ENCODE measurements around the gene DAP. TPM values are rescaled to one million over a fixed set of nuclear protein-coding genes. Genes with fewer than 3 reads are reported as not detected.

DAP gene
- polyA plus RNA-seq, 2 of the 4 experiments (the other 2 are of a cell fraction) = 24.2 to 54.9 TPM

DNA sequence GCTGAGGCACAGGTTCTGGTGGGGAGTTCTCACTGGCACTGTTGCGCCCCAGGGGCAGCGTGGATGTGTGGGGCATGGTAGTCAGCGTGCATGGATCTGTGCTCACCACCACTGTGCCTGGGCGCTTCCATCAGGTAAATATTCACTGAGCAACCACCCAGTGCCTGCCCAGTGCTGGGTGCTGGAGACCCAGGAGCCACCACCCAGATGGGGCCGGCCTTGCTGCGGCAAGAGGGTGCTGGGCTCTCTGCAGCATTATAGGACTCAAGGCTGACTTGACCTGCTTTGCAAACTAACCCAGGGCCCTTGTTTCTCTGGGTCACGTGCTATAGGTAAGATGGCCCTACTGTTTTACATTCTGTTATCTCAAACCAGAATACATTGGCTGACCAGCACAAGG is 60.5 kb downstream of the DAP start:
- no peaks in the 10 kb centered on the region for H3K9me3 ChIP-seq
- H3K4me1 ChIP-seq = peaks cover 24% of the 10 kb centered on the region
- H3K4me2 ChIP-seq = no peak overlapping the region
- no peak overlapping the region for H3K27ac ChIP-seq
- CTCF ChIA-PET = interaction anchor here (0.7 to 5.3 kb wide), 3 partner anchors 15 to 54 kb away, joined by 3 to 29 read pairs (median 7); no protein-coding TSS in a partner anchor
- ATAC-seq (no peak), DNase-seq (ENCODE audit: low read depth in 1 of 2, low spot score in 1 of 2) (no peak), FAIRE-seq (no peak)
- 91% methylated on average over 6 of the region's 7 CpGs for whole genome bisulfite sequencing (ENCODE audit: missing lambda C conversion rate)
- TF ChIP-seq REST (IDR thresholded peaks at IDR 0.05) = no peak
- TF ChIP-seq MAX (IDR thresholded peaks at IDR 0.05) = no peak
- TF ChIP-seq SMC3 (IDR thresholded peaks at IDR 0.05) = no peak
- H3K4me3 ChIP-seq = no peak overlapping the region
- POLR2A ChIA-PET = no interaction called here

GRCh38 chr5:10699987-10700386 is 61.0 kb downstream of the DAP start:
- Histone ChIP-seq H3K4me2 (no peak overlapping the region), H3K4me1 (peaks cover 28% of the 10 kb centered on the region), H3K27ac (no peak overlapping the region), H3K4me3 (no peak overlapping the region), H3K9me3 (no peaks in the 10 kb centered on the region)
- ChIA-PET CTCF (interaction anchor here (0.7 to 5.3 kb wide), 2 partner anchors 26 to 55 kb away, joined by 3 to 29 read pairs; no protein-coding TSS in a partner anchor), POLR2A (no interaction called here)
- DNase-seq (ENCODE audit: low read depth in 1 of 2, low spot score in 1 of 2) (no peak), ATAC-seq (no peak), FAIRE-seq (no peak)
- TF ChIP-seq MAFK (IDR thresholded peaks at IDR 0.05; ENCODE audit: partially characterized antibody) = no peak
- TF ChIP-seq ZC3H11A (IDR thresholded peaks at IDR 0.05) = no peak
- no peak for TF ChIP-seq HEYL (CRISPR knock-in tag; IDR thresholded peaks at IDR 0.05)
- no peak for TF ChIP-seq ZNF302 (CRISPR knock-in tag; IDR thresholded peaks at IDR 0.05)
- TF ChIP-seq MYC (IDR thresholded peaks at IDR 0.05; ENCODE audit: borderline replicate concordance, low read length) = no peak
- TF ChIP-seq JUN (IDR thresholded peaks at IDR 0.05) = no peak
- TF ChIP-seq ZFP36 (IDR thresholded peaks at IDR 0.05; ENCODE audit: borderline replicate concordance, partially characterized antibody) = no peak
- no peak for TF ChIP-seq RNF2 (IDR thresholded peaks at IDR 0.05; ENCODE audit: borderline replicate concordance, low read depth)
- TF ChIP-seq RAD21 (conservative IDR thresholded peaks at IDR 0.05 in 1 of 2, IDR thresholded peaks at IDR 0.05 in 1 of 2) = no peak
- TF ChIP-seq CHD4 (IDR thresholded peaks at IDR 0.05; ENCODE audit: borderline replicate concordance) = no peak
- TF ChIP-seq, protein P1, sequence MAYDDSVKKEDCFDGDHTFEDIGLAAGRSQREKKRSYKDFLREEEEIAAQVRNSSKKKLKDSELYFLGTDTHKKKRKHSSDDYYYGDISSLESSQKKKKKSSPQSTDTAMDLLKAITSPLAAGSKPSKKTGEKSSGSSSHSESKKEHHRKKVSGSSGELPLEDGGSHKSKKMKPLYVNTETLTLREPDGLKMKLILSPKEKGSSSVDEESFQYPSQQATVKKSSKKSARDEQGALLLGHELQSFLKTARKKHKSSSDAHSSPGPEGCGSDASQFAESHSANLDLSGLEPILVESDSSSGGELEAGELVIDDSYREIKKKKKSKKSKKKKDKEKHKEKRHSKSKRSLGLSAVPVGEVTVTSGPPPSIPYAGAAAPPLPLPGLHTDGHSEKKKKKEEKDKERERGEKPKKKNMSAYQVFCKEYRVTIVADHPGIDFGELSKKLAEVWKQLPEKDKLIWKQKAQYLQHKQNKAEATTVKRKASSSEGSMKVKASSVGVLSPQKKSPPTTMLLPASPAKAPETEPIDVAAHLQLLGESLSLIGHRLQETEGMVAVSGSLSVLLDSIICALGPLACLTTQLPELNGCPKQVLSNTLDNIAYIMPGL (CRISPR knock-in tag; IDR thresholded peaks at IDR 0.05; ENCODE audit: borderline replicate concordance) = no peak
- no peak for TF ChIP-seq CBX2 (IDR thresholded peaks at IDR 0.05; ENCODE audit: borderline replicate concordance, low read depth)
- TF ChIP-seq KDM5A (IDR thresholded peaks at IDR 0.05) = no peak
- no peak for TF ChIP-seq HOXA7 (CRISPR knock-in tag; IDR thresholded peaks at IDR 0.05)
- no peak for TF ChIP-seq TP53 (CRISPR knock-in tag; IDR thresholded peaks at IDR 0.05)
- WGBS (ENCODE audit: missing lambda C conversion rate) = 85% methylated on average over 8 of the region's 8 CpGs

Data from A549 (cell line).